A549 treated with Mapracorat at 1 μM for 4 hours (cell line): Measurements from ENCODE around the gene PRKD2. TPM values are rescaled to one million over a fixed set of nuclear protein-coding genes. Genes with fewer than 3 reads are reported as not detected.

Experiments
- total RNA-seq: library from RNA; stranded (reverse); fragments of 200-300 nt; extraction: Qiagen RNA extraction; gene quantifications from 5 replicates; pipeline ENCODE4 v1.2.3, GENCODE V29; 2022

Gene PRKD2
- 21.7 to 32.7 TPM (median 27.7 TPM) in 5 replicates for total RNA-seq

GRCh38 chr19:46717034-46717715, at the start of gene PRKD2:
Gene PRKD2, minus strand, starts transcription at chr19:46717114. Its CDS starts 744 bp downstream, at chr19:46716370.

GRCh38 chr19:46746281-46747057, 29.6 kb upstream of the PRKD2 start, which contains the start of gene STRN4:
Gene STRN4, minus strand, starts transcription at chr19:46746450. Its CDS starts 20 bp downstream, at chr19:46746430.

GRCh38 chr19:46745521-46746280, 28.8 kb upstream of the PRKD2 start, which contains the start of gene FKRP:
Gene FKRP, plus strand, starts transcription at chr19:46746057. Its CDS starts 9,394 bp downstream, at chr19:46755451.

GRCh38 chr19:46661020-46661731, 55.7 kb downstream of the PRKD2 start, which contains the start of gene DACT3:
Gene DACT3, minus strand, starts transcription at chr19:46661182. Its CDS starts 118 bp downstream, at chr19:46661064.

GRCh38 chr19:46635920-46636761, 80.8 kb downstream of the PRKD2 start, which contains the start of gene GNG8:
Gene GNG8, minus strand, starts transcription at chr19:46636202. Its CDS starts 1,520 bp downstream, at chr19:46634682.

GRCh38 chr19:46624958-46625661, 91.8 kb downstream of the PRKD2 start, which contains the start of gene PTGIR:
Gene PTGIR, minus strand, starts transcription at chr19:46625089. Its CDS starts 864 bp downstream, at chr19:46624225.

Other genes starting within 250 kb of the PRKD2 start
- 9.0 to 10.7 TPM (median 9.3 TPM) in 5 replicates for gene PNMA8A, start 245.6 kb downstream of the PRKD2 start, total RNA-seq
- not detected in 5 replicates for gene PNMA8B, start 221.2 kb downstream of the PRKD2 start, total RNA-seq
- 206 to 250 TPM (median 239 TPM) in 5 replicates for gene CALM3, start 115.8 kb downstream of the PRKD2 start, total RNA-seq
- gene PTGIR, start 92.0 kb downstream of the PRKD2 start, total RNA-seq: 0.06 to 0.10 TPM (median 0.06 TPM) in 3 of 5 replicates, not detected in the others
- gene GNG8, start 80.9 kb downstream of the PRKD2 start, total RNA-seq: not detected in 5 replicates
- gene DACT3, start 55.9 kb downstream of the PRKD2 start, total RNA-seq: 0.18 to 0.44 TPM (median 0.31 TPM) in 5 replicates
- 17.0 to 20.7 TPM (median 20.3 TPM) in 5 replicates for gene FKRP, start 28.9 kb upstream of the PRKD2 start, total RNA-seq
- gene STRN4, start 29.3 kb upstream of the PRKD2 start, total RNA-seq: 72.2 to 89.3 TPM (median 85.8 TPM) in 5 replicates
- 201 to 249 TPM (median 205 TPM) in 5 replicates for gene SLC1A5, start 71.5 kb upstream of the PRKD2 start, total RNA-seq
- 243 to 319 TPM (median 310 TPM) in 5 replicates for gene AP2S1, start 133.7 kb upstream of the PRKD2 start, total RNA-seq
- 22.9 to 30.2 TPM (median 27.9 TPM) in 5 replicates for gene ARHGAP35, start 143.9 kb upstream of the PRKD2 start, total RNA-seq